ENCODE results near the gene MYCBPAP.

Gene MYCBPAP

DNA sequence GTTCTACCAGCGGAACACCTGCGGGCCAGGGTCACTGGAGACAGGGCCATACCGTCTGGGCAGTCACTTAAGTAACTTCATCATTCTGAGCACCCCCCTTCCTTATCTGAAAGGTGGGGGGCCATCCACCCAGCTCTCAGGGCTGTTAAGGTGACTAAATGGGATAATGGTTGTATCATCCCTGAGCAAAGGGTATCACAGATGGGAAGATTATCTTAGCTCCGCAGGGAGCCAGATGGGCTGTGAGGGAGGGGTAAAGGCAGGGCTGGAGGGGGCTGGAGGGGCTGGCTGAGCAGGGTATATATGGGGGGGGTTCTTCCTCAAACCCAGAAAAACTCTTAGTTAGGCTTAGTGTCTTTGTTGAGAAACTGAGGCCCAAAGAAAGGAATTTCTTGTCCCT is 49.4 kb downstream of the MYCBPAP start:
- DNase-seq, result no peak

- no peak for DNase-seq
Measured at GRCh38 chr17:50558091-50558490, 49.9 kb downstream of the MYCBPAP start.

- no peak for DNase-seq
Measured at GRCh38 chr17:50558581-50558940, 50.3 kb downstream of the MYCBPAP start.

DNA sequence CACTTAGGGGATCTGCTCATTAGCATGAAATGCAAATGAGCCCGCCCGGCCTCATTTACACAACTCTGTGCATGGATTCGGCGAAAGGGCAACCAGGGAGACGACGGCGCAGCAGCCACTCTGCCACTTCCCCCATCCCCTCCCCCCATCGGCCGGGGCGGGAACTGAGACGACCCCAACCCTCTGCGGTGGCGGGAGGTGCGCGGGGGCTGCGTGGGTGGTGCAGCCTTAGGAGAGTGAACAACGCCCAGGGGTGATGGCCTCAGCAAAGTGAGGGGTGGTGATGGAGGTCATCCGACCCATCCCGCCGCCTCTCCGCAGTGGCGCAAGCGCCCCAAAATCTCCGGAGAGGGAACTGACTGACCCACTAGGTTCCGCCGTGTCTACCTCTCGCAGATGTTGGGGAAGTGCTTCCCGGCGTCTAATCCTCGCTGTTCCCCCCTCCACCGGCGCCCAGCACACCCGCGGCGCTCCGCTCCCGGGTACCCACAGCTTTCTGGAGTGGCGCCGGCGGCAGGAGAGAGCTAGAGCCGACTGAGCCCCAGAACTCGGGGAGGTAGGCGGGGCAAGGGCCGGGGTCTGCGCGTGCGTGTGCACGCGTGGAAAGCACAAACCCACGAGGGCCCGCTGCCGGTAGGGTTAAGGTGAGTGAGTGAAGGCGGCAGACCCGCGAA is 50.8 kb downstream of the MYCBPAP start:
- no peak for DNase-seq

DNA sequence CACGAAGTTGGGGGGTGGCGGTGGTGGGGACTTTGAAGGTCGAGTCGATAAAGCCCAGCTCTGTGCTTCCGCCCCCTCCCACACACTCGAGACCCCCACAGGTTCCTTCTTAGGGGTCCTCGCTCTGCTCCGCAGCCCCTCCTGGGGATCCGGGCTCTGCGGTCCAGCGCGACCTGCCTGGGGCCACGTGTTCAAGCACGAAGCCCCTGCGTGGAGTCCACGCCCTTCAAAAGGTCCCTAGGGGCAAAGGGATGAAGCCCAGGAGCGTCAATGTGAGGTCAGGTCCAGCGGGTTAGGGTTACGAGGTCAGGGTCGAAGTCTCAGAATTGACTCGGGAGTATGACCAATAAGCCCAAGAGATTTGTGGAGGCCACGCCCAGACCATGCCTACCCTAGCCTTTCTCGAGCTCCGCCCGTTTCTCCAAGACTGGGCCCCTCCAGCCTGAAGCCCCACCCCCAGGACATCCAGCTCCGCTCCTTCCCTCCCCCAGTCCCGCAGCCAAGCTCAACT is 51.5 kb downstream of the MYCBPAP start:
- peak; percentile 60 for DNase-seq

DNA sequence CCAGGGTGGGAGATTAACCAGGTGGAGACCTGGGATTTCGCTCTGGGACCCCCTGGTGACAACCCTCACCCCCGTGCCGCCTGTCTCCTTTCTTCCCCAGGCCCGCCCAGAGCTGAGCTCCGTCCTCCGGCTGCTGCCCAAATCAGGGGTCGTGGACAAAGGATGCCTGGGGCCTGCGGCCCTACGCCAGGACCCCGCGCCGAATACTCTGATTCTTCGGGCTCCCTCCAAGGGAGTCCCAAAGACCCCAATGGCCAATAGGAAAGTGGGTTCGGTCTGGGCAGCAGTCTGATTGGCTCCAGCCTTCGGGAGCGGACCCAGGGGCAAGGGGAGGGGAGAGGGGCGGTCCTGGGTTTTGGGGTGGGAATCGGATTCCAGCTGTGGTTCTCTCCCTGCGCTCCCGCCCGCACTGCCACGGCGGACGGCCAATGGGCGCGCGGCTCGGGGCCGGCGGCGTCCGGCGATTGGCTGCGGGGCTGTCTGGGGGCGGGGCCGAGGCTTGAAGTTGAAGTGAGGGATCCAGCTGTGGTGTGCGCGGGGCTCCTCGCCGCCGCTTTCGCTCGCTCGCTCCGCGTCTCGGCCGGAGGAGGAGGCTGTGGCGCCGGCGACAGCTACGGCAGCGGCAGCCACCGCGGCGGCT is 52.1 kb downstream of the MYCBPAP start, which contains the start of gene CACNA1G:
CACNA1G (plus strand) TSS at position 531 of the 640 bp plus-strand sequence. CDS start 745 bp downstream, outside the sequence.
- DNase-seq, result peak; percentile 92

- no peak for DNase-seq
Measured at GRCh38 chr17:50560931-50561745, 52.9 kb downstream of the MYCBPAP start.

DNA sequence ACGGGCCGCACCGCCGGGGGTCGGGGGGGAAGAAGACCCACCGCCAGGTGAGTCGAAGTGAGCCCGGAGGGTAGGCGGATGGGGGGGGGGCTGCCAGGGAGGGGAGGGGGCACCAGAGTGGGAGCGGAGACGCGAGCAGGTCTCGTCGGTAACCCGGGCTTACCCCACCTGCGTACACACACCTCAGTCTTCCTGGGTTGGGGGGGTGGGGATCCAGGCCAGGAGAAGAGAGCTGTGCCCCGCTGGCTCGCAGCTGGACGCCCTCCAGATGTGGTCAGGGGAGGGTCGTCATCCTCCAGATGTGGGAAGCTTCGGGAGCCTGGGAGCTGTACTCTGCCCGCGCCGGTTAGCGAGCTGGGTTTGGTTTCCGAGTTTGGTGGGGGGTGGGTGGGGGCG is 53.5 kb downstream of the MYCBPAP start:
- DNase-seq, result no peak

GRCh38 chr17:50562242-50563091 is 54.2 kb downstream of the MYCBPAP start:
- no peak for DNase-seq

- DNase-seq, result no peak
Measured at GRCh38 chr17:50563092-50563511, 54.9 kb downstream of the MYCBPAP start.

DNA sequence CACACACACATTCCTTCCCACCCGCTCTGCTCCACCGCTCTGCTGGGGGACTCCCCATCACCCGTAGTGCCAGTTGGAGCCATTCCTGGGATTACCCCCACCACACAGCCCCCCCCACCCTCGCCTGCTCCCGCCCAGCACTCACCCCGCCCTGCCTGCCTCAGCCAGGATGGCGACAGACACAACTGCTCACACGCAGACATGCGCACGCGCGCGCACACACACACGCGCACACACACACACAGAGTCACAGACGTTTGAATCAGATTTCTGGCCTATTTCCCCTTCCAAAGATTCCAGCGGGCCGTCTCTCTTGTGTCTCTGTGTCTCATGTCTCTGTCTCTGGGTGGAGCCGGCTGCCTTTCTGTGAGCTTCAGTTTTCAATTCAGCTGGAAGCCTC is 56.7 kb downstream of the MYCBPAP start:
- no peak for DNase-seq

DNA sequence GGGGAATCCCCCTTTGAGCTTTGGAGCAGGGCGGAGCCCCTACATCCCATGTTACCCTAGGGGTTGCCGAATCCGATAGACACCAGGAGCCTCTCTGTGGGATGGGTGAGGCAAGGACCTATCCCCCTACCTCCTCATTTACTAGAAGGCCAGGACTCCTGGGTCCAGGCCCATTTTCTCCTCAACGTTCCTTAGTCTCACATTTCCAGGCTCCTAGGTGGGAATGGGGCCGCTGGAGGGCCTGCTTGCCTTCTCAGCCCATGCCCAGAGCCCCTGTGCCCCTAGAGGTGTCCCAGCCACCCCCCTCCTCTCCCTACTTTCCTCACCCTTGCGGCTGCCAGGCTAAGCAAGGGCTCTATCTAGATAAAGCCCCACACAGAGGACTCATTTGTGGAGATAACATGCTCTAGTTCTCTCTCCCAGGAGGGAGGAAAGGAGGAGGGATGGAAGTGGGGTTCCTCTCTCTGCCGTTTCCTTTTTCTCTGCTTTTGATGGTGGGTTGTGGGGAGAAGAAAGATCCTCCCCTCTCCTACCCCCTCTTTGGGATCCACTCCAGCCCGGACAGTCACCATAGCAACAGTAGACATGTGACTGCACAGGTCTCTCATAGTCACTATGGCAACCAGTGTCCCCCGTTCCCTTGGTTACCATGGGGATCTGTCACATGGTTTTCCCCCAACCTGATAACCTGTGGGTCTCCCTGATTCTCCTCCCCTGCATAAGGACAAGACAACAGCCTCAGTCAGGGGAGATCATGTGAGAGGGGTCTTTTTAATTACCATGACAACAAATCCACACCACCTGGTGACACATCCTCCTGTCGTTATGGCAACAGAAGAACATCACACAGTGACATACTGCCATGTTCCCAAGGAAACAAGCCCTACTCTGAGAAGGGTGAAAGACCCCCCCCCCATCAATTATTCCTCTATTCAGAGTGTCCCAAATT is 57.4 kb downstream of the MYCBPAP start:
- DNase-seq, result no peak

DNA sequence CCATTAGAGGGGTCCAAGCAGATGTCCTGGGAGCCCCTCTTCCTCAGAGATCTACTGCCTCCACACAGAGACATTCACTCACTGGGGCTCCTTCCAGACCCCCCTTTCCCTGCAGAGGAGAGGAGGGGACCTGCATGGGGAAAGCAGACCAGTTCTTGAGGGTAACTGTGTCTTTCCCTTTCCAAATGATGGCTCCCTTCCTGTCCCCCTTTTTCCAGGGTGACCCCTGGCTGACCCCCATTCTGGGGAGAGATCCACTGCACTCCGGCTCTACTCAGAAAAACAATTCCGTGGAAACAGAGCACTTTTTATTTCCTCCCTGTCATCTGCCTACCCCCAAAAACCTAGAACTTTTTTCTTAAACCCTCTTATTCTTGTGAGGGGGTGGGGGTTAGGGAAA is 58.6 kb downstream of the MYCBPAP start:
- no peak for DNase-seq

DNA sequence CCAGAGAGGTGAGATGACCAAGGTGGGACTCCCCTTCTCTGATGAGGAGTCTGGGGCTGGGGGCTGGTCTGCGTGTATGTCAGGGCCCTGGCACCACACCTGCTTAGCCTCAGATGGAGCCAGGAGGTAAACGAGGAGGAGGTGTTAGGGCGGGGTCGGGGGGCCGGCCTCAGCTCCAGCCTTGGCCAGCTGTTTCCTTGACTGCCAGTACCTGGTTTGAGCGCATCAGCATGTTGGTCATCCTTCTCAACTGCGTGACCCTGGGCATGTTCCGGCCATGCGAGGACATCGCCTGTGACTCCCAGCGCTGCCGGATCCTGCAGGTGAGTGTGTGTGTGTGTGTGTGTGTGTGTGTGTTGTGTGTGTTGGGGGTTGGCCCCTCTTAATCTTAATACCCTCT is 60.4 kb downstream of the MYCBPAP start:
- no peak for DNase-seq

GRCh38 chr17:50569592-50569991 is 61.4 kb downstream of the MYCBPAP start:
- no peak for DNase-seq

DNA sequence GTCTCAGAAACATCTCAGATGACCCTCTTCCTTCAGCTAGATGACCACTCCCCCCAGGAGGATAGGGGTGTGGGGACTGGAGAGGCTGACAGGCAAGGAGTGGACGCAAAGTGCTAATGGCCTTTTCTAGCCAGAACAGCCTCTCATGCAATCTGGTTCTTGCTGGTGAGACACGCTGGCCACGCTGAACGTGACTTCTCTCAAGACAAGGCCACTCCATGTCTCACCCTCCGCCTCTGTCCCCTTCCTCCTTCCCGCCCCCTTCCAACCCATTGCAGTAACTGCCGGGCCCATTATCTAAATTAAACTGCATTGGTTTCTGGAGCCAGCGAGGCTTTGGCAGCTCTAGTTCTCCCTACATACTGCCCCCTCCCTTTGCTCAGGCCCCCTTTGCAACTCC is 61.8 kb downstream of the MYCBPAP start:
- DNase-seq, result no peak

DNA sequence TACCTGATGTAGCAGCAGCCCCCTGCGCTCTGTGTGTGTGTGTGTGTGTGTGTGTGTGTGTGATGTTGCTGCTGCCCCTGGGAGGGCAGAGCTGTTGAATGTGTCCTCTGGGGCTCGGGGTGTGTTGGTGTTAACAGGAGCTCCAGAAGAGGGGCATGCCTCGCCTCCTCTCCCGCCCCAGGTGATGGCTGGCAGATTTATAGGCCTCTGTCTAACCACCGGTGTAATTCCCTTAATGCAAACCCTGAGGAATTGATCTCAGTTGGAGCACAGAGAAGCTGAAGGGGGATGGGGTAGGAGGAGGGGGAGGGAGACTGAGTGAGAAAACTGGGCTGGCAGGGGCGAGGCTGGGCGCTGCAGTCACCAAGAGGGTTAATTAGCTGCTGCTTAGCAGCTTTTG is 62.3 kb downstream of the MYCBPAP start:
- no peak for DNase-seq

DNA sequence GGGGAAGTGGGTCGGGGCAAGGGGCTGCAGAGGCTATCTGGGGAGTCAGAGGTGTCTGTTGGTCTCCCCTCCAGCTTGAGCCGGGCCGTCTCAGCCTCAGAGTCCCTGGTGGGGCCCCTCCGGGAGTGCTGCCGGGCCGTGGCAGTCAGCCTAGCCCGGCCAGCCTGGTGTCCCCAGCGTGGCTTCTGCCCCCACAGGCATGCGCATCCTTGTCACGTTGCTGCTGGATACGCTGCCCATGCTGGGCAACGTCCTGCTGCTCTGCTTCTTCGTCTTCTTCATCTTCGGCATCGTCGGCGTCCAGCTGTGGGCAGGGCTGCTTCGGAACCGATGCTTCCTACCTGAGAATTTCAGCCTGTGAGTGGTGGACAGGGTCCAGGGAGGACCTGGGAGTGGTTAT is 63.4 kb downstream of the MYCBPAP start:
- DNase-seq, result no peak

- DNase-seq, result no peak
Measured at GRCh38 chr17:50572541-50572940, 64.3 kb downstream of the MYCBPAP start.

DNA sequence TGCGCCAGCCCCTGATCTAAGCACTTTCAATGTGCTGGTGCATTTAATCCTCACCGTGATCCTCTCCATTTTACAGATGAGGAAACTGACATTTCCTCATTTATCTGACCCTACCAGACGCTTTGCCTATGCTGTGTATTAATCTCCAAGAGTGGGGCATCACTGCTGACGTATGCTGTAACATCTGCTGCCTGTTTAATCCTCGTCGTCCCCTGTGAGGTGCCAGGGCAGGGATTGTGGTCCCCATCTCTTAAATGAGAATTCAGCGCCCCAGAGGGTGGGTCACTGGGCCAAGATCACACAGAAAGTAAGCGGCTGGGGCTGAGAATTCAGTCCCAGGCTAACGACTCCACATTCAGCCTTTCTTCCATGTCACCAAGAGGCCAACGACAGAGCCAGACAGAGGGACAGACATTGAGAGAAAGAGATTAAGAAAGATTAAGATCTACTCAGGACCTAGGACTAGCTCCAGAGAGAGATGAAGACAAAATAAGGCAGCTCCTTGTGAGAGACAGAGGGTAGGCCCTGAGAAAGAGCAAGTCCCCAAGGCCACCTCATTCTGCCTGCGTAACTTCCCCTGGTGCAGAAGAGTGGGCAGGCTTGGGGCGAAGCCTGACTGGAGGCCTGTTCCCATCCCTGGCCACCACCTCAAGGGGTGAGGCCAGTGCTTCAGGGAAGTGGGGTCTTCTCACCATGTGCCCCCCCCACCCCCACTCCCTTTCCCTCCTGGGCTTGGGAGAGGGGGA is 65.8 kb downstream of the MYCBPAP start:
- DNase-seq, result no peak

Data from stimulated activated CD8-positive, alpha-beta memory T cell treated with anti-CD3 and anti-CD28 coated beads, Interleukin-4, amount 100 ng/mL, for 48 hours (primary cell).